Measurements from ENCODE around the gene SLC22A3. TPM values are rescaled to one million over a fixed set of nuclear protein-coding genes. Genes with fewer than 3 reads are reported as not detected.

Gene SLC22A3, protein sequence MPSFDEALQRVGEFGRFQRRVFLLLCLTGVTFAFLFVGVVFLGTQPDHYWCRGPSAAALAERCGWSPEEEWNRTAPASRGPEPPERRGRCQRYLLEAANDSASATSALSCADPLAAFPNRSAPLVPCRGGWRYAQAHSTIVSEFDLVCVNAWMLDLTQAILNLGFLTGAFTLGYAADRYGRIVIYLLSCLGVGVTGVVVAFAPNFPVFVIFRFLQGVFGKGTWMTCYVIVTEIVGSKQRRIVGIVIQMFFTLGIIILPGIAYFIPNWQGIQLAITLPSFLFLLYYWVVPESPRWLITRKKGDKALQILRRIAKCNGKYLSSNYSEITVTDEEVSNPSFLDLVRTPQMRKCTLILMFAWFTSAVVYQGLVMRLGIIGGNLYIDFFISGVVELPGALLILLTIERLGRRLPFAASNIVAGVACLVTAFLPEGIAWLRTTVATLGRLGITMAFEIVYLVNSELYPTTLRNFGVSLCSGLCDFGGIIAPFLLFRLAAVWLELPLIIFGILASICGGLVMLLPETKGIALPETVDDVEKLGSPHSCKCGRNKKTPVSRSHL
- 0.07 TPM for total RNA-seq (2021; ENCODE audit: unreplicated experiment)
- polyA plus RNA-seq (2012), result not detected in 2 replicates
- Bru-seq, nascent RNA, result percentile 6 among the genes with signal in this experiment
- percentile 7 among the genes with signal in this experiment for BruChase-seq, experiment 1, labeled RNA remaining after a 6-hour chase
- percentile 6 among the genes with signal in this experiment for BruChase-seq, experiment 2, labeled RNA remaining after a 2-hour chase
- long read RNA-seq, result 0 reads

DNA sequence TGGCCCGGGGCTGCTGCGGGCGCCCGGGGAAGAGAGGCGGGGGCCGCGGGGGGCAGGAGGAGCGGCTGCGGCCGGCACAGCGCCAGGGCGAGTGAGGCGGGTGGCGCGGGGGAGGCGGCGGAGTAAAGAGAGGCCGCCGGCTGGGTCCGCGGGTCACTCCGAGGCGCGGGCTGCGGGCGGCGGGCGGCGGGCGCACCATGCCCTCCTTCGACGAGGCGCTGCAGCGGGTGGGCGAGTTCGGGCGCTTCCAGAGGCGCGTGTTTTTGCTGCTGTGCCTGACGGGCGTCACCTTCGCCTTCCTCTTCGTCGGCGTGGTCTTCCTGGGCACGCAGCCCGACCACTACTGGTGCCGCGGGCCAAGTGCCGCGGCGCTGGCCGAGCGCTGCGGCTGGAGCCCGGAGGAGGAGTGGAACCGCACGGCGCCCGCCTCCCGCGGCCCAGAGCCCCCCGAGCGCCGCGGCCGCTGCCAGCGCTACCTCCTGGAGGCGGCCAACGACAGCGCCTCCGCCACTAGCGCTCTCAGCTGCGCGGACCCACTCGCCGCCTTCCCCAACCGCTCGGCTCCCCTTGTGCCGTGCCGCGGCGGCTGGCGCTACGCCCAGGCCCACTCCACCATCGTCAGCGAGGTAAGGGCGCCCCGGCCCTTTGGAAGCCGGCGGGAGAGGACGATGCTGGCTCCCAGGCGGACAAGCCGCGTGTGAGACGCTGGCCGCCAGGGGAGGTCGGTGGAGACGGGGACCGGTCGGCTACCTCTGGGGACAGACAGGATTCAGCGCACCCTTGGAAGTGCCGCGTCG, at the start of gene SLC22A3:
Gene SLC22A3, plus strand, starts transcription at position 156 of the 797 bp plus-strand sequence. Its CDS starts 42 bp downstream, at position 198.
- ChIA-PET CTCF (no interaction called here), POLR2A (no interaction called here), RAD21 (ENCODE audit: low non-redundant PET in 1 of 2, low total read pairs in 2 of 2, uncharacterized antibody in 2 of 2, unreplicated experiment in 2 of 2) (no interaction called here)
- ATAC-seq, result no peak
- Histone ChIP-seq H3K4me1 (ENCODE audit: control insufficient read depth in 1 of 2, insufficient read depth in 2 of 2, low read length in 2 of 2) (no peaks in the 10 kb centered on the region), H3K79me2 (ENCODE audit: insufficient read depth, low read length) (no peaks in the 10 kb centered on the region), H3K4me3 (replicated peaks in 1 of 2; ENCODE audit: low read depth in 1 of 2, low read length in 2 of 2) (no peak within 1 kb of the TSS), H3K4me2 (ENCODE audit: low read length) (no peak within 1 kb of the TSS), H3K9me2 (ENCODE audit: insufficient read depth) (no peaks in the 10 kb centered on the region), H3K9ac (ENCODE audit: low read length) (no peak within 1 kb of the TSS), H3K9me3 (ENCODE audit: control insufficient read depth in 1 of 2, insufficient read depth in 1 of 2, low read depth in 1 of 2, low read length in 2 of 2) (no peaks in the 10 kb centered on the region), H4K20me1 (ENCODE audit: insufficient read depth) (no peaks in the 10 kb centered on the region), H3K36me3 (ENCODE audit: control insufficient read depth in 1 of 2, insufficient read depth in 2 of 2, low read length in 2 of 2) (no peaks in the 10 kb centered on the region), H3K27me3 (ENCODE audit: insufficient read depth, low read length) (no peaks in the 10 kb centered on the region), H2AFZ (ENCODE audit: low read depth, low read length, poor library complexity, severe bottlenecking) (no peak within 1 kb of the TSS), H3K27ac (ENCODE audit: low read depth, low read length) (no peak within 1 kb of the TSS)
- no peak for DNase-seq (ENCODE audit: low read depth, low spot score)
- BruUV-seq (replicated peaks), result no TSS peak
- TF ChIP-seq SRF (IDR thresholded peaks at IDR 0.05; ENCODE audit: low read depth) (no peak), JUND (IDR thresholded peaks at IDR 0.05) (no peak), EZH2 (IDR thresholded peaks at IDR 0.05) (no peak), EZH2phosphoT487 (IDR thresholded peaks at IDR 0.05; ENCODE audit: borderline replicate concordance) (no peak), ZNF274 (IDR thresholded peaks at IDR 0.05; ENCODE audit: low read depth, low read length) (no peak), CEBPB (IDR thresholded peaks at IDR 0.05; ENCODE audit: low read depth) (no peak), CBX3 (IDR thresholded peaks at IDR 0.05; ENCODE audit: low read depth) (no peak), TCF7L2 (IDR thresholded peaks at IDR 0.05; ENCODE audit: borderline replicate concordance, extremely low read depth, insufficient read depth, insufficient read length) (no peak)
- TF ChIP-seq, protein P1, sequence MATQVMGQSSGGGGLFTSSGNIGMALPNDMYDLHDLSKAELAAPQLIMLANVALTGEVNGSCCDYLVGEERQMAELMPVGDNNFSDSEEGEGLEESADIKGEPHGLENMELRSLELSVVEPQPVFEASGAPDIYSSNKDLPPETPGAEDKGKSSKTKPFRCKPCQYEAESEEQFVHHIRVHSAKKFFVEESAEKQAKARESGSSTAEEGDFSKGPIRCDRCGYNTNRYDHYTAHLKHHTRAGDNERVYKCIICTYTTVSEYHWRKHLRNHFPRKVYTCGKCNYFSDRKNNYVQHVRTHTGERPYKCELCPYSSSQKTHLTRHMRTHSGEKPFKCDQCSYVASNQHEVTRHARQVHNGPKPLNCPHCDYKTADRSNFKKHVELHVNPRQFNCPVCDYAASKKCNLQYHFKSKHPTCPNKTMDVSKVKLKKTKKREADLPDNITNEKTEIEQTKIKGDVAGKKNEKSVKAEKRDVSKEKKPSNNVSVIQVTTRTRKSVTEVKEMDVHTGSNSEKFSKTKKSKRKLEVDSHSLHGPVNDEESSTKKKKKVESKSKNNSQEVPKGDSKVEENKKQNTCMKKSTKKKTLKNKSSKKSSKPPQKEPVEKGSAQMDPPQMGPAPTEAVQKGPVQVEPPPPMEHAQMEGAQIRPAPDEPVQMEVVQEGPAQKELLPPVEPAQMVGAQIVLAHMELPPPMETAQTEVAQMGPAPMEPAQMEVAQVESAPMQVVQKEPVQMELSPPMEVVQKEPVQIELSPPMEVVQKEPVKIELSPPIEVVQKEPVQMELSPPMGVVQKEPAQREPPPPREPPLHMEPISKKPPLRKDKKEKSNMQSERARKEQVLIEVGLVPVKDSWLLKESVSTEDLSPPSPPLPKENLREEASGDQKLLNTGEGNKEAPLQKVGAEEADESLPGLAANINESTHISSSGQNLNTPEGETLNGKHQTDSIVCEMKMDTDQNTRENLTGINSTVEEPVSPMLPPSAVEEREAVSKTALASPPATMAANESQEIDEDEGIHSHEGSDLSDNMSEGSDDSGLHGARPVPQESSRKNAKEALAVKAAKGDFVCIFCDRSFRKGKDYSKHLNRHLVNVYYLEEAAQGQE (IDR thresholded peaks at IDR 0.05; ENCODE audit: low read depth), result no peak
- TF ChIP-seq, protein P2, sequence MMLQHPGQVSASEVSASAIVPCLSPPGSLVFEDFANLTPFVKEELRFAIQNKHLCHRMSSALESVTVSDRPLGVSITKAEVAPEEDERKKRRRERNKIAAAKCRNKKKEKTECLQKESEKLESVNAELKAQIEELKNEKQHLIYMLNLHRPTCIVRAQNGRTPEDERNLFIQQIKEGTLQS (IDR thresholded peaks at IDR 0.05), result no peak
- TF ChIP-seq, protein P3, sequence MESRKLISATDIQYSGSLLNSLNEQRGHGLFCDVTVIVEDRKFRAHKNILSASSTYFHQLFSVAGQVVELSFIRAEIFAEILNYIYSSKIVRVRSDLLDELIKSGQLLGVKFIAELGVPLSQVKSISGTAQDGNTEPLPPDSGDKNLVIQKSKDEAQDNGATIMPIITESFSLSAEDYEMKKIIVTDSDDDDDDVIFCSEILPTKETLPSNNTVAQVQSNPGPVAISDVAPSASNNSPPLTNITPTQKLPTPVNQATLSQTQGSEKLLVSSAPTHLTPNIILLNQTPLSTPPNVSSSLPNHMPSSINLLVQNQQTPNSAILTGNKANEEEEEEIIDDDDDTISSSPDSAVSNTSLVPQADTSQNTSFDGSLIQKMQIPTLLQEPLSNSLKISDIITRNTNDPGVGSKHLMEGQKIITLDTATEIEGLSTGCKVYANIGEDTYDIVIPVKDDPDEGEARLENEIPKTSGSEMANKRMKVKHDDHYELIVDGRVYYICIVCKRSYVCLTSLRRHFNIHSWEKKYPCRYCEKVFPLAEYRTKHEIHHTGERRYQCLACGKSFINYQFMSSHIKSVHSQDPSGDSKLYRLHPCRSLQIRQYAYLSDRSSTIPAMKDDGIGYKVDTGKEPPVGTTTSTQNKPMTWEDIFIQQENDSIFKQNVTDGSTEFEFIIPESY (IDR thresholded peaks at IDR 0.05; ENCODE audit: extremely low read depth, insufficient replicate concordance, low read length), result no peak
- intact Hi-C loops (cut with micrococcal nuclease), result no loop called here
